ENCODE data around the gene GRAMD2B. TPM values are rescaled to one million over a fixed set of nuclear protein-coding genes. Genes with fewer than 3 reads are reported as not detected.

Gene GRAMD2B
- total and polyA plus RNA-seq, 2 of the 13 experiments (the other 11 are each of a cell fraction or from before 2014, with no cell fraction given), result 8.1 to 10.6 TPM

DNA sequence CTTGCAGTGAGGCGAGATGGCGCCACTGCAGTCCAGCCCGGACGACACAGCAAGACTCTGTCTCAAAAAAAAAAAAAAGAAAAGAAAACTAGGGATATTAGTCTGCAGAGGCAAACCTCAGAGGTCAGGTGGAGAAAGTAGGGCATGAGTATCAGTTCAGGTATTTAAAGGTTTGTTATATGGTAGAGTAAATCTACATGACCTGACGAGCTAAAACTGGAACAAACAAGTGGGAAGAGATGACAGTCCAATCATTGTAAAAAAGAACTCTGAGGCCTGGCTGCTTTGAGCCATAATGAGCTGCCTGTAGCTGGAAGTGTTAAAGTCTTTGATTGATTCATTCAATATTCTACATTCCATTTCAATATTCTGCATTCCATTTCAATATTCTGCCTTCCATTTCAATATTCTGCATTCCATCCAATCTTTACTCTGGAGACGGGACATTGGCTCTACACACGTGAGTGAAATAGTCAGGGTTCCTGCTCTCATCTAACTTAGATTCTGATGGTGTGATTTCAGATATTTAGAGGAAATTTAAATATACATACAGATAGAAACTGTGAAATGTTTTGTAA, 28.9 kb upstream of the GRAMD2B start:
- ChIA-PET CTCF (ENCODE audit: low intra/inter-chr PET ratio, low total read pairs) (no interaction called here), POLR2A (no interaction called here)
- in situ Hi-C loops (cut with HindIII; ENCODE audit: extremely low pct_ligation_motif_present, low pct_unique_long_range_greater_than_20kb), result no loop called here
- Histone ChIP-seq H3K27me3 (ENCODE audit: control insufficient read depth in 1 of 2, insufficient read depth in 2 of 2, low read length in 2 of 2) (no peaks in the 10 kb centered on the region), H3K36me3 (replicated peaks in 1 of 2; ENCODE audit: control insufficient read depth in 1 of 2, insufficient read depth in 2 of 2, low read length in 2 of 2) (no peaks in the 10 kb centered on the region), H3K4me2 (ENCODE audit: low read depth, low read length) (no peak overlapping the region), H4K20me1 (ENCODE audit: insufficient read depth, low read length) (no peaks in the 10 kb centered on the region), H3K79me2 (ENCODE audit: insufficient read depth, low read length) (no peaks in the 10 kb centered on the region), H3K9ac (ENCODE audit: insufficient read depth, low read depth, low read length) (no peak overlapping the region), H3K4me3 (replicated peaks in 1 of 3; ENCODE audit: insufficient read depth in 1 of 3, low read depth in 2 of 3, low read length in 3 of 3) (no peak overlapping the region), H3K9me3 (ENCODE audit: low read length) (peaks cover 5% of the 10 kb centered on the region; the same call in 1 of the 2 replicates), H3K4me1 (ENCODE audit: insufficient read depth, low read length) (peaks cover 8% of the 10 kb centered on the region), H3K27ac (ENCODE audit: extremely low read length, insufficient read depth, low read length) (no peak overlapping the region), H2AFZ (ENCODE audit: low read length) (no peak overlapping the region)
- no TSS peak for BruUV-seq (replicated peaks)
- FAIRE-seq (no peak), ATAC-seq (no peak), DNase-seq (ENCODE audit: low spot score) (no peak)
- TF ChIP-seq ZNF296 (CRISPR knock-in tag; conservative IDR thresholded peaks at IDR 0.05) (no peak), NKX3-1 (CRISPR knock-in tag; IDR thresholded peaks at IDR 0.05) (no peak), ZC3H4 (CRISPR knock-in tag; IDR thresholded peaks at IDR 0.05; ENCODE audit: borderline replicate concordance) (no peak), CC2D1A (CRISPR knock-in tag; IDR thresholded peaks at IDR 0.05) (no peak)
- WGBS (ENCODE audit: low lambda C conversion rate), result 82% methylated on average over 7 of the region's 7 CpGs
- intact Hi-C loops (cut with micrococcal nuclease; ENCODE audit: unreplicated experiment), result no loop called here

DNA sequence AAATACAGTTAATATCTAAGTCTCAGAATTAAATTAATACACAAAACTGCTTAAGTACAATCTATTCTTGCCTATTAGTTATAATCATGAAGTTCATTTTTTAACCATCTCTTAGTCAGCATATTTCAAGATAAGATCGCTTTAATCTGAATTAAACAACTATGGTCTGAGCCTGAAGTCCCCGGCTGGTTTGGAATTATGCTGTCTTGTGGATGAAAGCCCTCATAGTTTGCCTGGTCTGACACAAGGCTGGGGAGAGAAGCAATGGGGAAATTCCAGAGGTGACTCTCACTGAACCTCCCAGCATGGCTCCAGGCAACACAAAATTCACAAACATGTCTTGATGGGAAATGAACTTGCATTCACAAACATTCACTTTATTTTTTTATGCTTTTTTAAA, 28.0 kb upstream of the GRAMD2B start:
- ChIA-PET POLR2A (no interaction called here), CTCF (ENCODE audit: low intra/inter-chr PET ratio, low total read pairs) (no interaction called here)
- 93% methylated on average over 2 of the region's 2 CpGs for WGBS (ENCODE audit: low lambda C conversion rate)
- H2AFZ ChIP-seq (ENCODE audit: low read length), result no peak overlapping the region
- H3K4me2 ChIP-seq (ENCODE audit: low read depth, low read length), result no peak overlapping the region
- TF ChIP-seq MAFK (conservative IDR thresholded peaks at IDR 0.05 in 1 of 2, IDR thresholded peaks at IDR 0.05 in 1 of 2; ENCODE audit: low read length in 2 of 2), result peak; percentile 42 to 78
- no peak for TF ChIP-seq ADNP (CRISPR knock-in tag; IDR thresholded peaks at IDR 0.05)
- TF ChIP-seq MAFF (IDR thresholded peaks at IDR 0.05; ENCODE audit: low read depth, low read length), result peak; percentile 54; the same call in 1 of the 2 replicates
- DNase-seq (ENCODE audit: low spot score) (no peak), ATAC-seq (no peak), FAIRE-seq (no peak)
- H3K27ac ChIP-seq (ENCODE audit: extremely low read length, insufficient read depth, low read length), result no peak overlapping the region
- H3K27me3 ChIP-seq (ENCODE audit: control insufficient read depth in 1 of 2, insufficient read depth in 2 of 2, low read length in 2 of 2), result no peaks in the 10 kb centered on the region
- no TSS peak for BruUV-seq (replicated peaks)
- in situ Hi-C loops (cut with HindIII; ENCODE audit: extremely low pct_ligation_motif_present, low pct_unique_long_range_greater_than_20kb), result no loop called here
- intact Hi-C loops (cut with micrococcal nuclease; ENCODE audit: unreplicated experiment), result no loop called here
- H4K20me1 ChIP-seq (ENCODE audit: insufficient read depth, low read length), result no peaks in the 10 kb centered on the region
- peaks cover 14% of the 10 kb centered on the region for H3K9me3 ChIP-seq (ENCODE audit: low read length)
- peaks cover 2% of the 10 kb centered on the region for H3K4me1 ChIP-seq (ENCODE audit: insufficient read depth, low read length)
- H3K4me3 ChIP-seq (replicated peaks in 1 of 3; ENCODE audit: insufficient read depth in 1 of 3, low read depth in 2 of 3, low read length in 3 of 3), result no peak overlapping the region
- no peak overlapping the region for H3K9ac ChIP-seq (ENCODE audit: insufficient read depth, low read depth, low read length)
- H3K36me3 ChIP-seq (replicated peaks in 1 of 2; ENCODE audit: control insufficient read depth in 1 of 2, insufficient read depth in 2 of 2, low read length in 2 of 2), result no peaks in the 10 kb centered on the region
- no peaks in the 10 kb centered on the region for H3K79me2 ChIP-seq (ENCODE audit: insufficient read depth, low read length)

Data from HepG2 (cell line).